DMS114 treated with DMSO at 0.1 percent for 48 hours (cell line): ENCODE results near the gene ARRB1.
"Not testable (repeated sequence)": the region's sequence is repeated elsewhere in the genome, so short reads cannot be mapped to it uniquely, and the experiment has no call there.

Source experiments
- DNase-seq: peaks from one replicate; lab custom pipeline; 2025; ENCODE audit not compliant: unreplicated experiment; lab: John Stamatoyannopoulos, UW

The ARRB1 gene

GRCh38 chr11:75344186-75344585 is 7.3 kb downstream of the ARRB1 start:
- DNase-seq, result no peak

GRCh38 chr11:75342966-75343870 is 8.2 kb downstream of the ARRB1 start:
- no peak for DNase-seq

GRCh38 chr11:75342231-75342918 is 9.1 kb downstream of the ARRB1 start:
- DNase-seq, result no peak

GRCh38 chr11:75341612-75342011 is 9.8 kb downstream of the ARRB1 start:
- DNase-seq, result no peak

- no peak for DNase-seq
Measured at GRCh38 chr11:75339685-75340409, 11.6 kb downstream of the ARRB1 start.

- DNase-seq, result no peak
Measured at GRCh38 chr11:75338516-75339208, 12.8 kb downstream of the ARRB1 start.

GRCh38 chr11:75337195-75337654 is 14.2 kb downstream of the ARRB1 start:
- DNase-seq, result no peak

GRCh38 chr11:75334976-75335375 is 16.5 kb downstream of the ARRB1 start:
- no peak for DNase-seq

GRCh38 chr11:75334402-75334891 is 17.0 kb downstream of the ARRB1 start:
- DNase-seq, result no peak

- DNase-seq, result no peak
Measured at GRCh38 chr11:75333807-75334140, 17.7 kb downstream of the ARRB1 start.

- no peak for DNase-seq
Measured at GRCh38 chr11:75333022-75333806, 18.2 kb downstream of the ARRB1 start.

- DNase-seq, result not testable (repeated sequence)
Measured at GRCh38 chr11:75331761-75332160, 19.7 kb downstream of the ARRB1 start.

- DNase-seq, result not testable (repeated sequence)
Measured at GRCh38 chr11:75331304-75331703, 20.2 kb downstream of the ARRB1 start.

- not testable (repeated sequence) for DNase-seq
Measured at GRCh38 chr11:75330886-75331285, 20.6 kb downstream of the ARRB1 start.

GRCh38 chr11:75330291-75330690 is 21.2 kb downstream of the ARRB1 start:
- DNase-seq, result no peak

GRCh38 chr11:75328426-75329277 is 22.8 kb downstream of the ARRB1 start:
- peak; percentile 37 for DNase-seq

- DNase-seq, result no peak
Measured at GRCh38 chr11:75326439-75326810, 25.0 kb downstream of the ARRB1 start.

GRCh38 chr11:75325713-75326438 is 25.6 kb downstream of the ARRB1 start:
- no peak for DNase-seq
